HepG2 (cell line): ENCODE data around the gene GRAMD2A. TPM values are rescaled to one million over a fixed set of nuclear protein-coding genes. Genes with fewer than 3 reads are reported as not detected.

Source experiments
- ATAC-seq: fragments of 200-7000 bp; cut with Tn5 transposase; 3 replicates; pipeline ENCODE4 v1.9.1; 2020; ENCODE audit warnings: mild to moderate bottlenecking, moderate library complexity
- BruUV-seq: library from RNA; stranded (reverse); fragments of 400-500 nt; replicated peaks from 2 replicates; lab custom pipeline; 2021; lab: Mats Ljungman, UMichigan
- CTCF ChIA-PET: fragments of 300-600 bp; formaldehyde crosslinking; extraction: SDS; loops from one replicate; lab custom pipeline; 2021; ENCODE audit warnings: low total read pairs, inconsistent platforms, low intra/inter-chr PET ratio; lab: Yijun Ruan, JAX
- POLR2A ChIA-PET: fragments of 350-600 bp; sonication (Branson Sonifier 250); formaldehyde crosslinking; loops from one replicate; lab custom pipeline; 2020; ENCODE audit warnings: antibody characterized with exemption, inconsistent platforms; lab: Yijun Ruan, JAX
- DNase-seq: peaks from one replicate; pipeline ENCODE4 v3.0.0-alpha.2; 2015; ENCODE audit warnings: low spot score
- FAIRE-seq: peaks from 3 replicates; lab custom pipeline; 2011; peaks lifted over from hg19 to GRCh38; lab: Jason Lieb, UNC
- H2AFZ ChIP-seq: one replicate; pipeline ENCODE4 v1.6.1; 2011; ENCODE audit warnings: low read length, inconsistent platforms
- H3K27ac ChIP-seq: fragments of 300-600 bp; 3 replicates; pipeline ENCODE4 v1.8.0; 2011; ENCODE audit warnings: mixed run types, mild to moderate bottlenecking, mixed read lengths, low read length, inconsistent platforms; ENCODE audit not compliant: insufficient read depth; ENCODE audit errors: extremely low read length
- H3K27me3 ChIP-seq, 2 experiments: fragments of 200-600 bp in 1 of 2; 2 replicates in 1 of 2; 3 replicates in 1 of 2; pipeline versions ENCODE4 v1.6.0 to v1.8.0; 2011; ENCODE audit warnings: low read length in 2 of 2, mild to moderate bottlenecking in 2 of 2, moderate library complexity in 2 of 2, inconsistent platforms in 1 of 2; ENCODE audit not compliant: insufficient read depth in 2 of 2, control insufficient read depth in 1 of 2
- H3K36me3 ChIP-seq, 2 experiments: fragments of 200-600 bp in 1 of 2; replicated peaks in 1 of 2; 2 replicates in 1 of 2; 3 replicates in 1 of 2; pipeline versions ENCODE4 v1.5.1 to v1.8.0; 2011; ENCODE audit warnings: low read length in 2 of 2, inconsistent platforms in 1 of 2; ENCODE audit not compliant: insufficient read depth in 2 of 2, control insufficient read depth in 1 of 2
- H3K4me1 ChIP-seq: 2 replicates; pipeline ENCODE4 v1.5.1; 2012; ENCODE audit warnings: low read length, inconsistent platforms; ENCODE audit not compliant: insufficient read depth
- H3K4me2 ChIP-seq: 2 replicates; pipeline ENCODE4 v1.6.0; 2011; ENCODE audit warnings: low read depth, low read length, inconsistent platforms
- H3K4me3 ChIP-seq, 3 experiments: fragments of 200-600 bp in 1 of 3; sonication (generic), shearing (Covaris generic) in 1 of 3; replicated peaks in 1 of 3; 2 replicates each; pipeline ENCODE4 v1.5.1; 2011 to 2016; ENCODE audit warnings: low read length in 3 of 3, inconsistent platforms in 2 of 3, low read depth in 2 of 3, mild to moderate bottlenecking in 2 of 3, control low read depth in 1 of 3, mixed read lengths in 1 of 3; ENCODE audit not compliant: insufficient read depth in 1 of 3
- H3K79me2 ChIP-seq: one replicate; pipeline ENCODE4 v1.6.1; 2011; ENCODE audit warnings: low read length, inconsistent platforms; ENCODE audit not compliant: insufficient read depth
- H3K9ac ChIP-seq: 2 replicates; pipeline ENCODE4 v1.6.0; 2011; ENCODE audit warnings: mild to moderate bottlenecking, low read depth, low read length, inconsistent platforms; ENCODE audit not compliant: insufficient read depth
- H3K9me3 ChIP-seq: 2 replicates; pipeline ENCODE4 v1.5.1; 2012; ENCODE audit warnings: mild to moderate bottlenecking, low read length
- H4K20me1 ChIP-seq: 2 replicates; pipeline ENCODE4 v1.6.0; 2011; ENCODE audit warnings: inconsistent platforms, mild to moderate bottlenecking, low read length, moderate library complexity; ENCODE audit not compliant: insufficient read depth
- HNRNPK ChIP-seq: fragments of 200-400 bp; formaldehyde crosslinking; IDR thresholded peaks from 2 replicates; pipeline ENCODE4 v1.6.1; 2018; ENCODE audit warnings: low read length, low read depth, moderate library complexity, mild to moderate bottlenecking; ENCODE audit not compliant: poor library complexity, severe bottlenecking
- KMT2B ChIP-seq: IDR thresholded peaks from 2 replicates; pipeline ENCODE4 v1.6.1; 2016; ENCODE audit warnings: missing genetic modification reagents, missing compliant biosample characterization
- MAFG ChIP-seq: sonication (generic); formaldehyde crosslinking; IDR thresholded peaks from 2 replicates; pipeline ENCODE4 v1.5.1; 2020; ENCODE audit warnings: mild to moderate bottlenecking, missing genetic modification reagents
- TSC22D2 ChIP-seq: sonication (generic); formaldehyde crosslinking; IDR thresholded peaks from 2 replicates; pipeline ENCODE4 v1.5.1; 2020; ENCODE audit warnings: missing genetic modification reagents, mild to moderate bottlenecking, borderline replicate concordance
- WGBS: methylation state at CpG from one replicate; pipeline ENCODE4 v1.1.6; 2017; ENCODE audit warnings: low lambda C conversion rate; 5-methylcytosine and 5-hydroxymethylcytosine counted together
- in situ Hi-C: cut with HindIII; loops from 2 replicates; pipeline ENCODE4 v1.10.0; 2017; ENCODE audit warnings: low pct_unique_long_range_greater_than_20kb; ENCODE audit not compliant: extremely low pct_ligation_motif_present
- intact Hi-C: fragments of 100-400 bp; cut with micrococcal nuclease; formaldehyde crosslinking; loops from one replicate; pipeline ENCODE4 v1.10.0; 2022; ENCODE audit not compliant: unreplicated experiment
- polyA plus RNA-seq, 8 experiments: library from polyadenylated mRNA; depleted of rRNA in 3 of 8; stranded (reverse) in 7 of 8; unstranded in 1 of 8; fragments of >200 nt; fragmentation: Illumina TruSeq in 4 of 8; extraction: Trizol in 4 of 8; gene quantifications; 2 replicates each; pipeline versions ENCODE4 v1.2.1 to v1.2.3, GENCODE V29; 2011 to 2016; ENCODE audit warnings: low read depth in 4 of 8, missing spikeins in 1 of 8, mixed read lengths in 1 of 8; ENCODE audit not compliant: insufficient read depth in 1 of 8
- total RNA-seq, 5 experiments: library from RNA; depleted of rRNA; stranded (reverse); fragments of >200 nt; fragmentation: Illumina TruSeq; extraction: Trizol; gene quantifications; 2 replicates each; pipeline ENCODE4 v1.2.3, GENCODE V29; 2016; ENCODE audit warnings: low read depth in 1 of 5
- TF ChIP-seq, protein P1 (sequence below): sonication (generic); formaldehyde crosslinking; IDR thresholded peaks from 2 replicates; pipeline ENCODE4 v1.4.0; 2020; ENCODE audit warnings: mild to moderate bottlenecking, missing genetic modification reagents
- TF ChIP-seq, protein P2 (sequence below): sonication (generic); formaldehyde crosslinking; conservative IDR thresholded peaks from 2 replicates; pipeline ENCODE4 v1.8.1; 2023; ENCODE audit warnings: missing genetic modification reagents

GRAMD2A gene
- total and polyA plus RNA-seq, 2 of the 13 experiments (the other 11 are each of a cell fraction or from before 2014, with no cell fraction given), result 0.04 TPM; not detected in 1

DNA sequence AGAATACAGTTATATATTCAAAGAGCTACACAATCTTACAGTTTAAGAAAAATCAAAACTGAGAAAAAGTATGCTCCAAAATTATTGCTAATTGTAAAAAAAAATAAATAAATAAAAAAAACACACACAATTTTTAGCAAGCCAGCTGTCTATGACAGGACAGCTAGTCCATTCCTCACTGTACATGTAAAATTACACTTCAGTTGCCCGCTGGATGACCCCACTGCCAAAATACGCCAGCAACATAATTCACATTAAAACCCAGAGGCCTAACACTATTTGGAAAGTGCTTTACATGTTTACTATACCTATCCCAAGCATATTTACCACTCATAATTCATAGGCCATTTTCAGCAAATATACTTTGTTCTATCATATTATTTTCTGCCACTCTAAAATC is 85.5 kb downstream of the GRAMD2A start:
- H3K36me3 ChIP-seq, result no peaks in the 10 kb centered on the region
- no peaks in the 10 kb centered on the region for H3K27me3 ChIP-seq
- H3K9me3 ChIP-seq, result no peaks in the 10 kb centered on the region
- no peak overlapping the region for H3K4me2 ChIP-seq
- BruUV-seq, result no TSS peak
- in situ Hi-C loops, result no loop called here
- H3K79me2 ChIP-seq, result peaks cover 13% of the 10 kb centered on the region
- no peak overlapping the region for H3K27ac ChIP-seq
- no peak overlapping the region for H3K9ac ChIP-seq
- DNase-seq (no peak), FAIRE-seq (no peak)
- intact Hi-C loops, result no loop called here
- H3K4me1 ChIP-seq, result peaks cover 23% of the 10 kb centered on the region
- peaks cover 8% of the 10 kb centered on the region; the same call in 1 of the 2 replicates for H4K20me1 ChIP-seq
- no peak for TF ChIP-seq MAFG (CRISPR knock-in tag)
- no peak for TF ChIP-seq KMT2B
- TF ChIP-seq, protein P1, sequence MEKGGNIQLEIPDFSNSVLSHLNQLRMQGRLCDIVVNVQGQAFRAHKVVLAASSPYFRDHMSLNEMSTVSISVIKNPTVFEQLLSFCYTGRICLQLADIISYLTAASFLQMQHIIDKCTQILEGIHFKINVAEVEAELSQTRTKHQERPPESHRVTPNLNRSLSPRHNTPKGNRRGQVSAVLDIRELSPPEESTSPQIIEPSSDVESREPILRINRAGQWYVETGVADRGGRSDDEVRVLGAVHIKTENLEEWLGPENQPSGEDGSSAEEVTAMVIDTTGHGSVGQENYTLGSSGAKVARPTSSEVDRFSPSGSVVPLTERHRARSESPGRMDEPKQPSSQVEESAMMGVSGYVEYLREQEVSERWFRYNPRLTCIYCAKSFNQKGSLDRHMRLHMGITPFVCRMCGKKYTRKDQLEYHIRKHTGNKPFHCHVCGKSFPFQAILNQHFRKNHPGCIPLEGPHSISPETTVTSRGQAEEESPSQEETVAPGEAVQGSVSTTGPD (CRISPR knock-in tag), result no peak
- TF ChIP-seq, protein P2, sequence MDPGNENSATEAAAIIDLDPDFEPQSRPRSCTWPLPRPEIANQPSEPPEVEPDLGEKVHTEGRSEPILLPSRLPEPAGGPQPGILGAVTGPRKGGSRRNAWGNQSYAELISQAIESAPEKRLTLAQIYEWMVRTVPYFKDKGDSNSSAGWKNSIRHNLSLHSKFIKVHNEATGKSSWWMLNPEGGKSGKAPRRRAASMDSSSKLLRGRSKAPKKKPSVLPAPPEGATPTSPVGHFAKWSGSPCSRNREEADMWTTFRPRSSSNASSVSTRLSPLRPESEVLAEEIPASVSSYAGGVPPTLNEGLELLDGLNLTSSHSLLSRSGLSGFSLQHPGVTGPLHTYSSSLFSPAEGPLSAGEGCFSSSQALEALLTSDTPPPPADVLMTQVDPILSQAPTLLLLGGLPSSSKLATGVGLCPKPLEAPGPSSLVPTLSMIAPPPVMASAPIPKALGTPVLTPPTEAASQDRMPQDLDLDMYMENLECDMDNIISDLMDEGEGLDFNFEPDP (CRISPR knock-in tag), result no peak
- no peak for TF ChIP-seq TSC22D2 (CRISPR knock-in tag)
- TF ChIP-seq HNRNPK, result no peak
- TF ChIP-seq, all 625 proteins: peak for 0
- POLR2A ChIA-PET, result no interaction called here
- CTCF ChIA-PET, result no interaction called here
- Histone ChIP-seq H2AFZ (no peak overlapping the region), H3K4me3 (no peak overlapping the region)
- ATAC-seq, result no peak
- 91% methylated on average over 2 of the region's 2 CpGs for WGBS
